NCI-H748 (cell line): Measurements from ENCODE around the gene HLCS.
"Not testable (repeated sequence)": the region's sequence is repeated elsewhere in the genome, so short reads cannot be mapped to it uniquely, and the experiment has no call there.

Experiments
- DNase-seq: peaks from one replicate; lab custom pipeline; 2025; ENCODE audit not compliant: unreplicated experiment; lab: John Stamatoyannopoulos, UW

Gene HLCS

GRCh38 chr21:36816026-36816425, 150.4 kb downstream of the HLCS start:
- DNase-seq: not testable (repeated sequence)

GRCh38 chr21:36815284-36815683, 151.2 kb downstream of the HLCS start:
- DNase-seq: no peak

- no peak for DNase-seq
Measured at GRCh38 chr21:36813052-36813451, 153.4 kb downstream of the HLCS start.

GRCh38 chr21:36811762-36812161, 154.7 kb downstream of the HLCS start:
- no peak for DNase-seq

- DNase-seq: no peak
Measured at GRCh38 chr21:36810443-36810842, 156.0 kb downstream of the HLCS start.

GRCh38 chr21:36807422-36807928, 159.0 kb downstream of the HLCS start:
- DNase-seq: no peak

- no peak for DNase-seq
Measured at GRCh38 chr21:36806103-36806502, 160.4 kb downstream of the HLCS start.

- no peak for DNase-seq
Measured at GRCh38 chr21:36804874-36805611, 161.4 kb downstream of the HLCS start.

- DNase-seq: no peak
Measured at GRCh38 chr21:36803816-36804439, 162.5 kb downstream of the HLCS start.

GRCh38 chr21:36803051-36803645, 163.3 kb downstream of the HLCS start:
- no peak for DNase-seq

GRCh38 chr21:36800734-36801133, 165.7 kb downstream of the HLCS start:
- DNase-seq: no peak

GRCh38 chr21:36799869-36800268, 166.6 kb downstream of the HLCS start:
- DNase-seq: no peak

GRCh38 chr21:36798491-36798890, 168.0 kb downstream of the HLCS start:
- no peak for DNase-seq

GRCh38 chr21:36796070-36796469, 170.4 kb downstream of the HLCS start:
- DNase-seq: no peak

GRCh38 chr21:36792505-36792967, 173.9 kb downstream of the HLCS start:
- DNase-seq: no peak

GRCh38 chr21:36791695-36792470, 174.6 kb downstream of the HLCS start:
- DNase-seq: no peak

GRCh38 chr21:36791180-36791579, 175.3 kb downstream of the HLCS start:
- no peak for DNase-seq

- no peak for DNase-seq
Measured at GRCh38 chr21:36790616-36791015, 175.9 kb downstream of the HLCS start.

GRCh38 chr21:36788120-36788638, 178.3 kb downstream of the HLCS start:
- DNase-seq: no peak

- no peak for DNase-seq
Measured at GRCh38 chr21:36786186-36786585, 180.3 kb downstream of the HLCS start.

GRCh38 chr21:36785615-36786014, 180.9 kb downstream of the HLCS start:
- no peak for DNase-seq
